Keratinocyte (primary cell): Measurements from ENCODE around the gene TRAF1. TPM values are rescaled to one million over a fixed set of nuclear protein-coding genes. Genes with fewer than 3 reads are reported as not detected.

Experiments
- DNase-seq: peaks from one replicate; pipeline ENCODE4 v3.0.0-alpha.2; 2011; ENCODE audit warnings: low read depth, missing footprints, low spot score
- FAIRE-seq: peaks from 2 replicates; lab custom pipeline; 2011; peaks lifted over from hg19 to GRCh38; lab: Jason Lieb, UNC
- H2AFZ ChIP-seq: 2 replicates; pipeline ENCODE4 v1.6.0; 2012; ENCODE audit warnings: low read length, control low read depth, inconsistent platforms; ENCODE audit not compliant: control insufficient read depth
- H3K27ac ChIP-seq: 2 replicates; pipeline ENCODE4 v1.5.1; 2011; ENCODE audit warnings: low read length; ENCODE audit not compliant: control insufficient read depth, insufficient read depth
- H3K27me3 ChIP-seq: 3 replicates; pipeline ENCODE4 v1.6.0; 2011; ENCODE audit warnings: low read length; ENCODE audit not compliant: control insufficient read depth, insufficient read depth; ENCODE audit errors: extremely low read depth
- H3K36me3 ChIP-seq, 2 experiments: 2 replicates in 1 of 2; 3 replicates in 1 of 2; pipeline ENCODE4 v1.5.1; 2011; ENCODE audit warnings: low read length in 2 of 2, mild to moderate bottlenecking in 1 of 2; ENCODE audit not compliant: control insufficient read depth in 2 of 2, insufficient read depth in 2 of 2; ENCODE audit errors: extremely low read depth in 1 of 2
- H3K4me1 ChIP-seq: 3 replicates; pipeline ENCODE4 v1.5.1; 2011; ENCODE audit warnings: low read length; ENCODE audit not compliant: control insufficient read depth, insufficient read depth; ENCODE audit errors: extremely low read depth
- H3K4me2 ChIP-seq: 3 replicates; pipeline ENCODE4 v1.6.0; 2011; ENCODE audit warnings: low read depth, low read length; ENCODE audit not compliant: control insufficient read depth, insufficient read depth; ENCODE audit errors: extremely low read depth
- H3K4me3 ChIP-seq, 3 experiments: fragments of 200-600 bp in 1 of 3; sonication (generic) in 1 of 3; 2 replicates in 2 of 3; 3 replicates in 1 of 3; pipeline ENCODE4 v1.5.1; 2011 to 2016; ENCODE audit warnings: low read length in 3 of 3, mild to moderate bottlenecking in 3 of 3, control low read depth in 2 of 3, inconsistent platforms in 1 of 3, low read depth in 1 of 3, mixed read lengths in 1 of 3, mixed run types in 1 of 3, moderate library complexity in 1 of 3; ENCODE audit not compliant: control insufficient read depth in 2 of 3, insufficient read depth in 2 of 3; ENCODE audit errors: extremely low read depth in 1 of 3
- H3K79me2 ChIP-seq: 2 replicates; pipeline ENCODE4 v1.6.0; 2012; ENCODE audit warnings: low read length; ENCODE audit not compliant: control insufficient read depth, insufficient read depth
- H3K9ac ChIP-seq: 3 replicates; pipeline ENCODE4 v1.6.0; 2011; ENCODE audit warnings: low read length; ENCODE audit not compliant: control insufficient read depth, insufficient read depth; ENCODE audit errors: extremely low read depth
- H3K9me1 ChIP-seq: 3 replicates; pipeline ENCODE4 v1.6.0; 2011; ENCODE audit warnings: low read length; ENCODE audit not compliant: control insufficient read depth, insufficient read depth; ENCODE audit errors: extremely low read depth
- H3K9me3 ChIP-seq: 2 replicates; pipeline ENCODE4 v1.5.1; 2012; ENCODE audit warnings: low read depth, low read length; ENCODE audit not compliant: control insufficient read depth
- H4K20me1 ChIP-seq: 3 replicates; pipeline ENCODE4 v1.6.0; 2011; ENCODE audit warnings: low read length; ENCODE audit not compliant: control insufficient read depth, insufficient read depth; ENCODE audit errors: extremely low read depth
- CTCF ChIP-seq, 3 experiments: IDR thresholded peaks in 1 of 3; conservative IDR thresholded peaks in 1 of 3; optimal IDR thresholded peaks in 1 of 3; 2 replicates in 2 of 3; 3 replicates in 1 of 3; pipeline versions ENCODE3 to v1.5.1; 2011; ENCODE audit warnings: low read length in 3 of 3, mild to moderate bottlenecking in 3 of 3, moderate library complexity in 2 of 3, control low read depth in 1 of 3, inconsistent platforms in 1 of 3; ENCODE audit not compliant: insufficient read depth in 2 of 3; ENCODE audit errors: extremely low read depth in 1 of 3
- EZH2 ChIP-seq: IDR thresholded peaks from one replicate; pipeline ENCODE4 v1.6.1; 2012; ENCODE audit warnings: inconsistent platforms, mild to moderate bottlenecking, low read length, moderate library complexity
- dilution Hi-C: fragments of 300-500 bp; cut with MboI; formaldehyde crosslinking; loops from one replicate; pipeline ENCODE4 v1.7.0; 2020; ENCODE audit warnings: low sequenced_read_pairs; ENCODE audit not compliant: extremely low pct_ligation_motif_present
- polyA plus RNA-seq, 5 experiments: library from polyadenylated mRNA; depleted of rRNA in 3 of 5; stranded (reverse) in 3 of 5; stranded (forward) in 1 of 5; unstranded in 1 of 5; fragments of >200 nt; gene quantifications; 1 replicate in 1 of 5; 2 replicates in 3 of 5; 3 replicates in 1 of 5; pipeline versions ENCODE4 v1.2.1 to v1.2.3, GENCODE V29; 2011 to 2012; ENCODE audit warnings: missing spikeins in 2 of 5, low read depth in 1 of 5, low replicate concordance in 1 of 5

TRAF1 gene
- polyA plus RNA-seq, 1 donor (not counting 4 experiments of a cell fraction or from before 2014, with no cell fraction given), result 1.2 TPM

- Histone ChIP-seq H3K79me2 (no peaks in the 10 kb centered on the region), H3K9ac (no peak overlapping the region), H3K4me2 (no peak overlapping the region), H4K20me1 (no peaks in the 10 kb centered on the region), H3K4me1 (peaks cover 29% of the 10 kb centered on the region), H3K9me3 (no peaks in the 10 kb centered on the region), H3K4me3 (no peak overlapping the region), H3K27me3 (no peaks in the 10 kb centered on the region), H3K9me1 (no peaks in the 10 kb centered on the region), H3K36me3 (peaks cover 1 to 43% of the 10 kb centered on the region in 2 experiments), H2AFZ (no peak overlapping the region), H3K27ac (no peak overlapping the region)
- DNase-seq, result no peak
- dilution Hi-C loops, result no loop called here
- no peak for FAIRE-seq
- TF ChIP-seq EZH2, result no peak
- TF ChIP-seq CTCF (optimal IDR thresholded peaks at IDR 0.05 in 1 of 3, IDR thresholded peaks at IDR 0.05 in 1 of 3, conservative IDR thresholded peaks at IDR 0.05 in 1 of 3; ENCODE audit: extremely low read depth in 1 of 3, insufficient read depth in 2 of 3, low read length in 3 of 3), result no peak
These were observed 56.4 kb downstream of the TRAF1 start for GRCh38 chr9:120870206-120870605.

- H4K20me1 ChIP-seq, result no peaks in the 10 kb centered on the region
- H3K79me2 ChIP-seq, result no peaks in the 10 kb centered on the region
- no peaks in the 10 kb centered on the region for H3K27me3 ChIP-seq
- dilution Hi-C loops, result no loop called here
- peaks cover 1 to 46% of the 10 kb centered on the region in 2 experiments for H3K36me3 ChIP-seq
- H3K27ac ChIP-seq, result no peak overlapping the region
- no peak for FAIRE-seq
- DNase-seq, result no peak
- no peak overlapping the region for H2AFZ ChIP-seq
- H3K4me3 ChIP-seq, result no peak overlapping the region
- peaks cover 28% of the 10 kb centered on the region for H3K4me1 ChIP-seq
- H3K9me3 ChIP-seq, result no peaks in the 10 kb centered on the region
- no peak for TF ChIP-seq EZH2
- no peak for TF ChIP-seq CTCF (optimal IDR thresholded peaks at IDR 0.05 in 1 of 3, IDR thresholded peaks at IDR 0.05 in 1 of 3, conservative IDR thresholded peaks at IDR 0.05 in 1 of 3; ENCODE audit: extremely low read depth in 1 of 3, insufficient read depth in 2 of 3, low read length in 3 of 3)
- H3K4me2 ChIP-seq, result peak overlapping the region; percentile 84
- no peak overlapping the region for H3K9ac ChIP-seq
- H3K9me1 ChIP-seq, result no peaks in the 10 kb centered on the region
These were observed 56.9 kb downstream of the TRAF1 start for GRCh38 chr9:120869726-120870125.
